Stimulated activated CD8-positive, alpha-beta memory T cell treated with anti-CD3 and anti-CD28 coated beads, Interleukin-7, amount 100 ng/mL, for 48 hours (primary cell): ENCODE measurements around the gene IP6K2.

Experiments
- DNase-seq, 2 donors: peaks; one replicate each; pipeline ENCODE4 v3.0.0-alpha.2; 2020; ENCODE audit warnings: low read depth in 1 of 2; ENCODE audit errors: extremely low read depth in 1 of 2

The IP6K2 gene

DNA sequence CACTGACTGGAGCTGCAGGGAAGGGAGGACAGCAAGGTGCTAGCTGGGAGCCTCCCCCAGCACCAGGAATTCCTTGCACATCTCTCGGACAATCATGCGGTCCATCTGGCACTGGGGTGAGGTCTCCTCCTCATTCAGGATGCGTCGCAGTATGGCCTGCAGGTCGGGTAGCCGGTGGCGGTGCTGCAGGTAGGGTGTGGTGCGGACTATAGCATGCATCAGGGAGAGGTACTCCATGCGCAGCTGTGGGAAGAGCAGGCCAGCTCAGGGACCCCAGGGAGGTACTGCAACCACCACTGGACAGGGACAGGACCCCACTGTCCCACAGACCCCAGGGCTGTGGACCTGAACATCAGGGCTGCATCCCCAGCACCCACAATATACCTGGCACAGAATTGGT is 42.5 kb downstream of the IP6K2 start:
- no peak for DNase-seq

DNA sequence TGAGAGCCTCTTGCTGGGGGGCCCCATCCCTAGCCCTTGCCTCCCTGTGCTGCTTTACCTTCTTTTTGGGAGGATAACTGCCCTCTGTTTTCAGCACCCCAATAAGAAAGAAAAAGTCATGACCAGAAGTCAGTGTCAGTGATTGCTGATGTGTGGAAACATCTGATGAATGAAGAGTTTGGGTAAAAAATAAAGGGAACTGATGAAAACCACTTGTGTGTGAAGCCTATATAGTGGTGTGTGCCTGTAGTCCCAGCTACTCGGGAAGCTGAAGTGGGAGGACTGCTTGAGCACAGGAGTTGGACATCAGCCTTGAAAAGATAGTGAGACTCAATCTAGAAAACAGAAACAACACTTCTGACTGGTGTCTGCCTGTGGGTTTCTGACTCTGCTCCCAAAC is 44.5 kb downstream of the IP6K2 start:
- no peak for DNase-seq

DNA sequence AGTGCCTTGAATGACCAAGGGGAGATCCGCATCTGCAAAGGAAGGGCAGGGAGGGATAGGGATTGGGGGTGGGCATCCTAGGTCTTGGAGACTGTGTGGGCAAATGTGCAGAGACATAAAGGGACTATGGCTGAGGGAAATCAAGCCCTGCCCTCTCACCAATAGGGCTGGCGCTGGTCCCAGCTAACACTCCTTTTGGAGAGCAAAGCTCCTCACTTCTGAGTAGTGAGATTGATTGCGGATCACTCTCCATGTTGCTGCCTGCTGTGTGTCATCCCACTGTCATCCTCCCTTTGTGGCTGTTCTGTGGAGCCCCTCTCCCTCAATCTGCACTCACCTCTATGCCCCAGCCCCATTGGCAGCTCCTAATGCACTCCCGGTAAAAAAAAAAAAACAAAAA is 52.1 kb downstream of the IP6K2 start:
- no peak for DNase-seq

GRCh38 chr3:48664313-48664644 is 52.7 kb downstream of the IP6K2 start:
- no peak for DNase-seq

GRCh38 chr3:48663489-48664312 is 53.3 kb downstream of the IP6K2 start:
- DNase-seq = peak; percentile 80 to 92

GRCh38 chr3:48662753-48663488 is 54.1 kb downstream of the IP6K2 start, which contains the start of gene CELSR3:
TSS of gene CELSR3 (minus strand) at chr3:48662886. CDS start at chr3:48662634, 252 bp downstream.
- DNase-seq = peak; percentile 39 to 64

DNA sequence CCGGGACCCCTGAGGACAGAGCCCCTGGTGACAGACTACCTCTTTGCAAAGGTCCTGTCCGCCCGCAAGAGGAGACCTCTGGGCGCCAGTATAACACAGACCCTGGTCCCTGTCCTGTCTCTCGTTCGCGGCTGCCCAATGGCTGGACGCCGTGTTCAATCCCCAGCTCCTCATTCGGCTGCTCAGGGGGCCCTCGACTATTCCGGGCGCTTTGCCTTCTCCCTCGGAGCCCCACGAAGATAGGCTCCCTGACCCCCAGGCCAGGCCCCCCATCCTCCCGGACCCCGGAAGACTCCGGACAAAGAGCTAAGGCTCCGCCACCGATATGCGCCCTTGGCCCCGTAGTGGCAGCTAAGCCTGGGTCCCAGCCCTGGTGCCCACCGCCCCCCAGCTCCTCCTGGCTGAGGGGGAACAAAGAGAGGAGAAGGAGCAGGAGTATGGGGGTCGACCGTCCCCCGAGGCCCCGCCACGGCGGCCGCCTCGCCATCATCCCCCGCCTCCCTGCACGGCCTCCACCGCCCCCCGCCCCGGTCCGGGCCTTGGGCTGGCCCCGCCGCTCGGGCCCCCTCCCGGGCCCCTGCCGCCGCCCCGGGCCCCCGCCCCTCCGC is 54.8 kb downstream of the IP6K2 start:
- DNase-seq = no peak

- DNase-seq = peak; percentile 46 to 51
Measured at GRCh38 chr3:48661501-48662144, 55.4 kb downstream of the IP6K2 start.

DNA sequence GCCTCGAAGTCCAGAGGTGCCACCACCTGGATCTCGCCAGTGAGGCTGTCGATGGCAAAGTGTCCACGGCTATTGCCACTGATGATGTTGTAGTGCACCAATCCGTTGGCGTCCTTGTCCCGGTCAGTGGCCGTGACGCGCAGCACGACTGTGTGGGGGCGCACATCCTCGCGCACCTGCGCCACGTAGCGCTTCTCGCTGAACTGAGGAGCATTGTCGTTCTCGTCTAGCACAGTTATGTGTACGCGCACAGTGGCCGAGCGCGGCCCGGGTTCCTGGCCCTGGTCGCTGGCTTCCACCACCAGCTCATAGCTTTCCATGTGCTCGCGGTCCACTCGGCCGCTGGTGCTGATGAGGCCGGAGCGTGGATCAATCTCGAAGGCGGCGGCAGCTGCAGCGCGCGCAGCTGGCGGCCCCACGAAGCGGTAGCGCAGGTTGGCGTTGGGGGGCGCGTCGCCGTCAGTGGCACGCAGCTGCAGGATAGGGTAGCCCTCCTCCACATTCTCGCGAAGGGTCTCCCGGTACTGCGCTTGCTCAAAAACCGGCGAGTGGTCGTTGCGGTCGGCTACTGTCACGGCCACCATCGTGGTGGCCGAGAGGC is 56.1 kb downstream of the IP6K2 start:
- DNase-seq = no peak

- no peak for DNase-seq
Measured at GRCh38 chr3:48656841-48657281, 60.2 kb downstream of the IP6K2 start.

DNA sequence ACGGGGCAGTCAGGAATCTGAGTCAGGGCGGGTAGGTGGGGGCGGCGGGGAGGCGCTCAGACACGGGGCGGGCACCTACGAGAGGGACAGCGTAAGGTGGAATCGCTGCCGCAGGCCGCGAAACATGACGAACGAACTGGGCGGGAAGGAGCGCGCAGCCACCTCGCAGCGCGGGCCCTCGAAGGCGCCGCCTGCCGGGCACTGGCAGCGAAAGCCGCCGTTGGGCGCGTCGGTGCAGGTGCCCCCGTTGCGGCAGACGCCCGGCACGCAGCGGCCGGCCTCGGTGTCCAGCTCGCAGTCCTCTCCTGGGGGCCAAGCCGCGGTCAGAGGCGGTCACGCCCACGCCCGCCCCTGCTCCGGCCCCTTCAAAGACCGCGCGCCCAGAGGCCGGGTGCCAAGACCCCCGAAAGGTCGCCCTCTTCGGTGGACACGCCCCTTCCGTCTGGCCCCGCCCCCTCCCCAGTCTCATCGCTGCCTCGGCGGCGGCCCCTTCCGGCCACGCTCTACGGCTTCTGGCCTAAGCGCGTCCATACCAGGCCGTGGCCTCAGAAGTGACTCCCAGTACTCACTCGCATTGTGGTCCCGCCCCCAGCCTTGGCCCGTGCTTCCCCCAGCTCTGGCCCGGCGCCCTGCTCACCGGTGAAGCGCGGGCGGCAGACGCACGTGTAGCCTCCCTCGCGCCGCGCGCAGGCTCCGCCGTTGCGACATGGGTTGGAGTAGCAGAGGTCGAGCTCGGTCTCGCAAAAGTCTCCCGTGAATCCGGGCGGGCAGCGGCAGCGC is 60.8 kb downstream of the IP6K2 start:
- peak; percentile 71 to 82 for DNase-seq

- peak; percentile 20 to 48 for DNase-seq
Measured at GRCh38 chr3:48655606-48656005, 61.4 kb downstream of the IP6K2 start.

GRCh38 chr3:48655063-48655462 is 62.0 kb downstream of the IP6K2 start:
- DNase-seq = no peak

- DNase-seq = no peak
Measured at GRCh38 chr3:48652923-48653715, 63.9 kb downstream of the IP6K2 start.

DNA sequence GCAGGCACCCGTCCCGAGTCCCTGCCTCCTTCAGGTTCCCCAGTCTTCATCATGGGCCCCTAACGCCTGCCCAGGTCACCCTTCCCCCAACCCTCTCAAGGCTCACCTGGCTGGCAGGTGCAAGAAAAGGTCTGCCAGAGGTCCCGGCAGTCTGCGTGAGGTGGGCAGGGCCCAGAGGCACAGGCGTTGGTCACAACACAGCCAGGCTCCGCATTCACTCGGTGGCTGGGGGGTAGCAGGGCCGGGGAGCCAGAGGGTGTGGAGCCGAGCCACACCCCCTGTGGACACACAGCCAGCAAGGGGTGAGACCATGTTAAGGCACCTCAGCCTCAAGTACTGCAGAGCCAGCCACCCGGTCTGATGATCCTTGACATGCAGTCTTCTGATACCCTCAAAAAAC is 65.2 kb downstream of the IP6K2 start:
- no peak for DNase-seq

DNA sequence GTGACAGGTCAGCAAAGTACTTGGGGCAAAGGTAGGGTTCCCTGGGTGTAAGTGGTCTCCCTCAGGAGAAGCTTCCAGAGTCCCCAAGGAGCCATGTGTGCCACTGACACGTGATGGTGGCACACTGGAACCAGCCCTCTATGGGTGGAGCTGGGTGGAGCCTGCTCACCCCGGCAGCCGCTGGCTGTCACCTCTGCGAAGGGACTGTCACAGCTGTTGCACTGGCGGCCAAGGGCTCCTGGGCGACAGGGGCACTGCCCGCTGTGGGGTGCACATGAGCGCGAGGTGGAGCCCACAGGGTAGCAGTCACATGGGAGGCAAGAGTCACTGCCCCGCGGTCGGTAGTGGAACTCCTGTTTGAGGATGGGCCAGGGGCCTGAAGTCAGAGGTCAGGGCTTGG is 66.3 kb downstream of the IP6K2 start:
- DNase-seq = no peak

GRCh38 chr3:48648188-48648850 is 68.7 kb downstream of the IP6K2 start:
- no peak for DNase-seq

- DNase-seq = no peak
Measured at GRCh38 chr3:48647714-48648113, 69.3 kb downstream of the IP6K2 start.
